Erythroblast (primary cell): ENCODE measurements around the gene PARP16.

ENCODE experiments used
- GATA1 ChIP-seq: IDR thresholded peaks from 2 replicates; pipeline ENCODE4 v1.6.1; 2011; ENCODE audit warnings: low read depth, mild to moderate bottlenecking, control low read depth, low read length, moderate library complexity
- POLR2A ChIP-seq: IDR thresholded peaks from 2 replicates; pipeline ENCODE4 v1.6.1; 2011; ENCODE audit warnings: mild to moderate bottlenecking, low read length

GRCh38 chr15:65311760-65312159 lies 25.1 kb upstream of the PARP16 start:
- TF ChIP-seq POLR2A (no peak), GATA1 (no peak)
